Mesenchymal stem cell (in vitro differentiated cells and primary cell): ENCODE measurements around the gene AKAP13.

Source experiments
- DNase-seq: peaks from one replicate; pipeline ENCODE4 v3.0.0-alpha.2; 2013
- H2AFZ ChIP-seq: one replicate; pipeline ENCODE4 v1.6.1; 2013; ENCODE audit warnings: low read depth, mild to moderate bottlenecking, control low read depth, inconsistent platforms, low read length, moderate library complexity
- H2AK5ac ChIP-seq: 2 replicates; pipeline ENCODE4 v1.6.1; 2013; ENCODE audit warnings: low read length, moderate library complexity, mild to moderate bottlenecking, inconsistent platforms; ENCODE audit not compliant: severe bottlenecking
- H2BK120ac ChIP-seq: one replicate; pipeline ENCODE4 v1.6.1; 2013; ENCODE audit warnings: low read depth, mild to moderate bottlenecking, inconsistent platforms, low read length, moderate library complexity
- H2BK12ac ChIP-seq, 2 experiments: one replicate each; pipeline ENCODE4 v1.6.1; 2013; ENCODE audit warnings: inconsistent platforms in 2 of 2, low read length in 2 of 2, mild to moderate bottlenecking in 2 of 2, moderate library complexity in 2 of 2, control low read depth in 1 of 2
- H2BK15ac ChIP-seq: one replicate; pipeline ENCODE4 v1.6.1; 2013; ENCODE audit warnings: mild to moderate bottlenecking, low read depth, inconsistent platforms; ENCODE audit not compliant: poor library complexity, severe bottlenecking
- H2BK5ac ChIP-seq: 2 replicates; pipeline ENCODE4 v1.6.1; 2013; ENCODE audit warnings: low read depth, mild to moderate bottlenecking, low read length, control low read depth, inconsistent platforms; ENCODE audit not compliant: poor library complexity, severe bottlenecking
- H3K14ac ChIP-seq, 2 experiments: one replicate each; pipeline ENCODE4 v1.6.1; 2013; ENCODE audit warnings: inconsistent platforms in 2 of 2, low read length in 2 of 2, control low read depth in 1 of 2, mild to moderate bottlenecking in 1 of 2, moderate library complexity in 1 of 2
- H3K18ac ChIP-seq, 2 experiments: one replicate each; pipeline ENCODE4 v1.6.1; 2013; ENCODE audit warnings: inconsistent platforms in 2 of 2, low read length in 2 of 2, control low read depth in 1 of 2, low read depth in 1 of 2, mild to moderate bottlenecking in 1 of 2
- H3K23ac ChIP-seq, 2 experiments: one replicate each; pipeline ENCODE4 v1.6.1; 2013; ENCODE audit warnings: inconsistent platforms in 2 of 2, low read length in 2 of 2, mild to moderate bottlenecking in 2 of 2, moderate library complexity in 2 of 2, control low read depth in 1 of 2
- H3K27ac ChIP-seq: 2 replicates; pipeline ENCODE4 v1.5.1; 2013; ENCODE audit warnings: mild to moderate bottlenecking, moderate library complexity, low read length, control low read depth, inconsistent platforms; ENCODE audit not compliant: poor library complexity, severe bottlenecking
- H3K27me3 ChIP-seq, 2 experiments: 2 replicates each; pipeline versions ENCODE4 v1.6.1 to v1.7.0; 2013; ENCODE audit warnings: low read length in 2 of 2, mild to moderate bottlenecking in 2 of 2, moderate library complexity in 2 of 2, control low read depth in 1 of 2, inconsistent platforms in 1 of 2; ENCODE audit not compliant: control insufficient read depth in 1 of 2, insufficient read depth in 1 of 2
- H3K36me3 ChIP-seq, 2 experiments: 2 replicates each; pipeline versions ENCODE4 v1.6.1 to v1.7.0; 2013; ENCODE audit warnings: low read length in 2 of 2, control low read depth in 1 of 2, inconsistent platforms in 1 of 2, low read depth in 1 of 2, mild to moderate bottlenecking in 1 of 2; ENCODE audit not compliant: insufficient read depth in 2 of 2, control insufficient read depth in 1 of 2
- H3K4ac ChIP-seq, 2 experiments: one replicate each; pipeline ENCODE4 v1.6.1; 2013; ENCODE audit warnings: inconsistent platforms in 2 of 2, low read length in 2 of 2, mild to moderate bottlenecking in 2 of 2, moderate library complexity in 2 of 2, control low read depth in 1 of 2, low read depth in 1 of 2
- H3K4me1 ChIP-seq: 2 replicates; pipeline ENCODE4 v1.6.1; 2013; ENCODE audit warnings: low read depth, low read length, control low read depth; ENCODE audit not compliant: control insufficient read depth, insufficient read depth
- H3K4me2 ChIP-seq: 2 replicates; pipeline ENCODE4 v1.6.1; 2013; ENCODE audit warnings: low read length, mild to moderate bottlenecking, inconsistent platforms; ENCODE audit not compliant: poor library complexity, severe bottlenecking
- H3K4me3 ChIP-seq, 2 experiments: 2 replicates each; pipeline versions ENCODE4 v1.5.1 to v1.7.0; 2013; ENCODE audit warnings: low read length in 2 of 2, mild to moderate bottlenecking in 2 of 2, control low read depth in 1 of 2, low read depth in 1 of 2; ENCODE audit not compliant: insufficient read depth in 1 of 2
- H3K79me1 ChIP-seq: replicated peaks from 2 replicates; pipeline ENCODE4 v1.6.1; 2013; ENCODE audit warnings: mild to moderate bottlenecking, control low read depth, low read length, inconsistent platforms; ENCODE audit not compliant: poor library complexity, severe bottlenecking
- H3K9ac ChIP-seq: 2 replicates; pipeline ENCODE4 v1.7.0; 2013; ENCODE audit warnings: mild to moderate bottlenecking, low read length, moderate library complexity
- H3K9me3 ChIP-seq: 2 replicates; pipeline ENCODE4 v1.7.0; 2013; ENCODE audit warnings: mild to moderate bottlenecking, low read length; ENCODE audit not compliant: control insufficient read depth
- H4K8ac ChIP-seq: one replicate; pipeline ENCODE4 v1.6.1; 2013; ENCODE audit warnings: inconsistent platforms, mild to moderate bottlenecking, low read length, moderate library complexity
- H4K91ac ChIP-seq: one replicate; pipeline ENCODE4 v1.6.1; 2013; ENCODE audit warnings: mild to moderate bottlenecking, low read length, inconsistent platforms
- WGBS: methylation state at CpG from one replicate; pipeline ENCODE4 v1.1.7; 2013; ENCODE audit warnings: mixed read lengths; 5-methylcytosine and 5-hydroxymethylcytosine counted together

AKAP13 gene

DNA sequence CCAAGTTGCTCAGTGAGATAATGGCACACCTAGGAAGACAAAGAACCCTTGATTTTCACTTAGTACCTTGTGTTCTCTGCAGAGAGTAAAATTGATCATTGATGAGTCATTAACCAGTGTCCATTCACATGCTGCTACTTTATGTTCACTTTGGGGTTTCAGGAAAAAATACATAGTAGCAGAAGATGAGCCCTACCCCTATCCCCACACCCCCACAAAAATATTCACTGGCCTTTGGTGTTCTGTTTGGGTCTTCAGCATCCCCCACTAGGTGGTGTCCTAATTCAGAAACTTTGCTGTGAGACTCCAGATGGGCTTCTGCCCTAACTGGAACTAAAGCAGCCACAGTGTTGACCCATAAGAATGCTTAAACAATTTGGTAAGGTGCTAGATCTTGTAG, 235.5 kb downstream of the AKAP13 start:
- Histone ChIP-seq H3K9me3 (no peaks in the 10 kb centered on the region), H3K14ac (no peak overlapping the region), H3K36me3 (no peaks in the 10 kb centered on the region), H3K4ac (no peak overlapping the region), H2AFZ (no peak overlapping the region), H3K79me1 (peaks cover 16% of the 10 kb centered on the region), H2BK12ac (no peak overlapping the region), H2BK5ac (no peak overlapping the region), H2BK120ac (no peak overlapping the region), H2BK15ac (no peak overlapping the region), H3K4me2 (no peak overlapping the region), H3K23ac (no peak overlapping the region), H4K8ac (no peak overlapping the region), H4K91ac (no peak overlapping the region), H2AK5ac (no peak overlapping the region), H3K4me1 (peaks cover 3% of the 10 kb centered on the region), H3K27me3 (no peaks in the 10 kb centered on the region), H3K27ac (no peak overlapping the region), H3K4me3 (peak overlapping the region in 1 of 2 experiments; percentile 60), H3K18ac (no peak overlapping the region), H3K9ac (peak overlapping the region; percentile 98)
- DNase-seq = peak; percentile 71

DNA sequence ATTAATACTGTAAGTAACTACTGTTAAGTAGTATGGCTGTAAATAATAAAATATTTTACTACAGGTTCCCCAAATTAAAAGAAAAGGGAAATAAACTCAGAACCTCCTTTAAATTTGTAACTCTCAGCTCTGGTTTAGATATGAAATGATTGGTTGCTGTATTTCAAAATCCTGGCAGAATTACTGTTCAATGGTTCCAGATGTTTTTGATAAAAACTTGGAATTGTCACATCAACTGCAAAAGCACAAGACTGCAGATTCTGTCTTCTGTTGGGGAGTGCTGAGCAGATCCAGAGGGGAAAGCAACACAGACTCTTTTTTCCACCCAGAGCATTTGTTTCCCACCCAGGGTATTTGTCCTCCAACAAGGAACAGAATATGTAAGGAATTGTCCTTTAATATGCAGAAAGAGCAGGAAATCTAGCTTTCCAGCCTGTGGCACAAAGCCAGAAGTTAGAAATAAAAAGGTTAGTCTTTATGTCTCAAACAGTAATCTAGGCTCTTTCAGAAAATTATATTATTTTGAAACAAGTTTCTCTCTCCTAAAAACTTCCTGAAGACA, 236.2 kb downstream of the AKAP13 start:
- H3K79me1 ChIP-seq = peaks cover 20% of the 10 kb centered on the region
- H3K9me3 ChIP-seq = no peaks in the 10 kb centered on the region
- no peak overlapping the region for H4K91ac ChIP-seq
- no peak for DNase-seq
- no peak overlapping the region for H3K23ac ChIP-seq
- H3K4me1 ChIP-seq = peaks cover 5% of the 10 kb centered on the region
- H3K36me3 ChIP-seq = no peaks in the 10 kb centered on the region
- peak overlapping the region; percentile 31 for H2AK5ac ChIP-seq
- H3K27me3 ChIP-seq = no peaks in the 10 kb centered on the region
- H3K14ac ChIP-seq = no peak overlapping the region
- no peak overlapping the region for H3K4ac ChIP-seq
- no peak overlapping the region for H3K4me2 ChIP-seq
- no peak overlapping the region for H2BK12ac ChIP-seq
- H3K9ac ChIP-seq = peak overlapping the region; percentile 98
- H4K8ac ChIP-seq = no peak overlapping the region
- no peak overlapping the region for H3K27ac ChIP-seq
- H2BK120ac ChIP-seq = no peak overlapping the region
- H2AFZ ChIP-seq = no peak overlapping the region
- H3K4me3 ChIP-seq = peak overlapping the region in 1 of 2 experiments; percentile 60
- H3K18ac ChIP-seq = peak overlapping the region in 1 of 2 experiments; percentile 70
- no peak overlapping the region for H2BK5ac ChIP-seq
- H2BK15ac ChIP-seq = no peak overlapping the region

DNA sequence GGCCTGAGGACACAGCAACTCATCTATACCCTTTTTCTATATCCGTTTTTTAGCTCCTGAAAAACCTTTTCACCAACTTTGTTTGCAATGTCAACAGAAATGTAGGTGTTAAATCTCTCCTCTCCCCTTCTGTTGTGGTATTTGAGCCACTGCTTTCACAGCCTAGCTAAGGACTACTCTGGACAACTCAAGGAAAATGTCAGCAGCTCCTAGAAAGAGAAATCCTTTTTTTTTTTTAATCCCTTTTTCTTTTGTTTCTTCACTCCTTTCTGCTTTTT, 237.8 kb downstream of the AKAP13 start:
- WGBS = 58% methylated on average over 1 of the region's 1 CpG
- no peaks in the 10 kb centered on the region for H3K9me3 ChIP-seq
- H4K91ac ChIP-seq = no peak overlapping the region
- no peak for DNase-seq
- H2BK15ac ChIP-seq = no peak overlapping the region
- no peak overlapping the region for H2BK120ac ChIP-seq
- no peak overlapping the region for H2BK12ac ChIP-seq
- no peak overlapping the region for H3K18ac ChIP-seq
- H3K23ac ChIP-seq = no peak overlapping the region
- peak overlapping the region in 1 of 2 experiments; percentile 85 for H3K4me3 ChIP-seq
- no peaks in the 10 kb centered on the region for H3K27me3 ChIP-seq
- peak overlapping the region; percentile 36 for H3K27ac ChIP-seq
- H4K8ac ChIP-seq = no peak overlapping the region
- no peaks in the 10 kb centered on the region for H3K36me3 ChIP-seq
- no peak overlapping the region for H2AFZ ChIP-seq
- H3K4ac ChIP-seq = no peak overlapping the region
- H2BK5ac ChIP-seq = no peak overlapping the region
- H3K79me1 ChIP-seq = peaks cover 20% of the 10 kb centered on the region
- H3K4me1 ChIP-seq = peaks cover 7% of the 10 kb centered on the region
- no peak overlapping the region for H3K4me2 ChIP-seq
- H3K14ac ChIP-seq = no peak overlapping the region
- H2AK5ac ChIP-seq = no peak overlapping the region
- H3K9ac ChIP-seq = peak overlapping the region; percentile 98

DNA sequence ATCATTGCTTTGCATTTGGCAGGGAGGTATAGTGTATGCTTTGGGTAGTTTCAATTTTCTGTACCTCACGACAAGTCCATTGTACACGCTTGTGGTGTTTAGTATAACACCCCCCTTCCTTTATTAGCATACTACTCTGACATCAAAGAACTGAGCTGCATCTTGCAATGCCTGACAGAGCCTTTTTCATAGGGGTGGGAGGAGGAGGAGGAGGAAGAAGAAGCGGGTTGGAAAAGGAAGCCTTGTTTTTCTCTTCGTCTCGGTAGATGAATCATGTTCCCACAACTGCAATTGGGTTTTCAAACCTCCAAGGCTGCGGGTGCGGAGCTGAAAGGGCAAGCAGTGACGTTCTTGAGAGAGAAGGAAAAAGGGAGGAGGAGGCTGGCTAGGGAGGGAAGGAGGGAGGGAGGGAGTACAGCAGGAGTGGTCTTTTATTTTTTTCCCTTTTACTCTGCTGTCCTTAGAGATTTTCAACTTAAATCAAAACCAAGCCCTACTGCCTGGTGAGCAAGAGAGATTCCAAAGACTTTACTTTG, 238.6 kb downstream of the AKAP13 start:
- Histone ChIP-seq H2BK5ac (no peak overlapping the region), H3K23ac (no peak overlapping the region), H2BK15ac (no peak overlapping the region), H3K27ac (peak overlapping the region; percentile 68), H3K18ac (peak overlapping the region in 1 of 2 experiments; percentile 66), H3K14ac (no peak overlapping the region), H3K9me3 (no peaks in the 10 kb centered on the region), H2BK12ac (no peak overlapping the region), H4K8ac (no peak overlapping the region), H3K4ac (no peak overlapping the region), H3K36me3 (no peaks in the 10 kb centered on the region), H3K4me1 (peaks cover 7% of the 10 kb centered on the region), H3K27me3 (no peaks in the 10 kb centered on the region), H4K91ac (no peak overlapping the region), H2BK120ac (no peak overlapping the region), H3K4me2 (peak overlapping the region; percentile 57), H2AK5ac (no peak overlapping the region), H3K4me3 (peak overlapping the region in 1 of 2 experiments; percentile 85), H2AFZ (no peak overlapping the region), H3K9ac (peak overlapping the region; percentile 98), H3K79me1 (peaks cover 22% of the 10 kb centered on the region)
- WGBS = 0% methylated on average over 5 of the region's 8 CpGs
- DNase-seq = peak; percentile 98
